Panc1 (cell line): ENCODE results near the gene MYO18A.

Experiments used
- POLR2AphosphoS5 ChIP-seq: IDR thresholded peaks from 2 replicates; pipeline ENCODE4 v1.6.1; 2012; ENCODE audit warnings: mild to moderate bottlenecking, low read depth, low read length, moderate library complexity
- REST ChIP-seq, 2 experiments: IDR thresholded peaks; 2 replicates each; pipeline ENCODE4 v1.6.1; 2011 to 2012; ENCODE audit warnings: low read depth in 2 of 2, control low read depth in 1 of 2, low read length in 1 of 2, mild to moderate bottlenecking in 1 of 2, moderate library complexity in 1 of 2; ENCODE audit not compliant: insufficient read depth in 1 of 2
- SIN3A ChIP-seq: IDR thresholded peaks from 2 replicates; pipeline ENCODE4 v1.6.1; 2012; ENCODE audit warnings: low read depth, mild to moderate bottlenecking, low read length, moderate library complexity, borderline replicate concordance; ENCODE audit not compliant: insufficient read depth
- TCF7L2 ChIP-seq: IDR thresholded peaks from 2 replicates; pipeline ENCODE4 v1.6.1; 2011; ENCODE audit warnings: mild to moderate bottlenecking, low read depth, low read length, inconsistent platforms
- TF ChIP-seq, protein P1 (sequence below): fragments of 450-650 bp; IDR thresholded peaks from 2 replicates; pipeline ENCODE4 v1.5.1; 2017; ENCODE audit warnings: mild to moderate bottlenecking

DNA sequence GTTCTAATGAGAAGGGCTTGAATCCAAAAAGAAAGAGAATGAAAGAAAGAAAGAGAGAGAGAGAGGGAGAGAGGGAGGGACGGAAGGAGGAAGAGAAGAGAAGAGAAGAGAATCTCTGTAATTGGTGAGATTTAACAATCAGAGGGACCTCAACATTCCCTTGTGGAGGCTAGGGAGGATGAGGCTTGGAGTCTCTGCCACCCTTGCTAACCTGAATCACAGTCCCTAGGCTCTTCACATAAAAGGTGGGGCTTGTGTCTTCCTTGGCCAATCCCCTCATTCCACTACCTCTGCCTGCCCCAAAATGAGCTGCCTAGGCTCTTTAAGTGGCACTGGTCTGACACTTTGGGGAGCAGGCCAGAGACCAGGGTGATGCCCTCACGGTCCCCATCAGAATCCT, 107.2 kb downstream of the MYO18A start:
- TF ChIP-seq, protein P1, sequence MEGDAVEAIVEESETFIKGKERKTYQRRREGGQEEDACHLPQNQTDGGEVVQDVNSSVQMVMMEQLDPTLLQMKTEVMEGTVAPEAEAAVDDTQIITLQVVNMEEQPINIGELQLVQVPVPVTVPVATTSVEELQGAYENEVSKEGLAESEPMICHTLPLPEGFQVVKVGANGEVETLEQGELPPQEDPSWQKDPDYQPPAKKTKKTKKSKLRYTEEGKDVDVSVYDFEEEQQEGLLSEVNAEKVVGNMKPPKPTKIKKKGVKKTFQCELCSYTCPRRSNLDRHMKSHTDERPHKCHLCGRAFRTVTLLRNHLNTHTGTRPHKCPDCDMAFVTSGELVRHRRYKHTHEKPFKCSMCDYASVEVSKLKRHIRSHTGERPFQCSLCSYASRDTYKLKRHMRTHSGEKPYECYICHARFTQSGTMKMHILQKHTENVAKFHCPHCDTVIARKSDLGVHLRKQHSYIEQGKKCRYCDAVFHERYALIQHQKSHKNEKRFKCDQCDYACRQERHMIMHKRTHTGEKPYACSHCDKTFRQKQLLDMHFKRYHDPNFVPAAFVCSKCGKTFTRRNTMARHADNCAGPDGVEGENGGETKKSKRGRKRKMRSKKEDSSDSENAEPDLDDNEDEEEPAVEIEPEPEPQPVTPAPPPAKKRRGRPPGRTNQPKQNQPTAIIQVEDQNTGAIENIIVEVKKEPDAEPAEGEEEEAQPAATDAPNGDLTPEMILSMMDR = no peak
- no peak for TF ChIP-seq SIN3A
- TF ChIP-seq POLR2AphosphoS5 = no peak
- no peak for TF ChIP-seq TCF7L2
- no peak for TF ChIP-seq REST (IDR thresholded peaks at IDR 0.05; ENCODE audit: insufficient read depth in 1 of 2, low read depth in 2 of 2, low read length in 1 of 2)
